ENCODE measurements around the gene ELOVL1.
A peak's percentile ranks its signal among the peaks of the same experiment; 100 is the strongest.

The ELOVL1 gene

DNA sequence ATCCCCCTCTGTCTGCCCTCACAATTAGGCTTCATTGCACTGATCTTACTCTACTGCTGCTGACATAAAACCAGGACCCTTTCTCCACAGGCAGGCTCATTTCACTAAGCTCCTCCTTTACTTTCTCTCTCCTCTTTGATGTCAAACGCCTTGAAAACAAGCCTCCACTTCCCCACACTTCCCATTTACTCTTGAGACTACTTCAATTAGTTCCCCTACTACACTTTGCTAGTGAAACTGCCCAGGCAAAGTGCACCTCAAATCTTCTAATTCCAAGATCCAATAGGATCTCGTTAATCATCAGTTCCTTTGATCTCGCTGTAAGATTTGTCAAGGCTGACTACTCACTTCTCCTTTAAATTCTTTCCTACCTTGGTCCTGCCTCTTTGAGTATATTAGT lies 14.9 kb downstream of the ELOVL1 start:
- no peak for DNase-seq

DNA sequence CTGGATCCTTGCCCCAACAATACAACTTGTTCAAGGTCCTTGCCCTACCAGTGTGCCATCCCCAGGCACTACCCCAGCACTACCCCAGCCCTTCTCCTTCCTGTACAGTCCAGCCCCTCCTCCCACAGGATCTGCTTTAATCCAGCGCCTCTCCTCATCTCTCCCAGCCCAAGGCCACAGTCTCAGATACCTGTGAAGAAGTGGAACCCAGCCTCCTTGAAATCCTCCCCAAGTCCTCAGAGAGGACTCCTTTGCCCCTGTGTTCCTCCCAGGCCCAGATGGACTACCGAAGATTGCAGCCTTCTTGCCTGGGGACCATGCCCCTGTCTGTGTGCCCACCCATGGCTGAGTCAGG lies 15.5 kb downstream of the ELOVL1 start:
- DNase-seq: no peak

DNA sequence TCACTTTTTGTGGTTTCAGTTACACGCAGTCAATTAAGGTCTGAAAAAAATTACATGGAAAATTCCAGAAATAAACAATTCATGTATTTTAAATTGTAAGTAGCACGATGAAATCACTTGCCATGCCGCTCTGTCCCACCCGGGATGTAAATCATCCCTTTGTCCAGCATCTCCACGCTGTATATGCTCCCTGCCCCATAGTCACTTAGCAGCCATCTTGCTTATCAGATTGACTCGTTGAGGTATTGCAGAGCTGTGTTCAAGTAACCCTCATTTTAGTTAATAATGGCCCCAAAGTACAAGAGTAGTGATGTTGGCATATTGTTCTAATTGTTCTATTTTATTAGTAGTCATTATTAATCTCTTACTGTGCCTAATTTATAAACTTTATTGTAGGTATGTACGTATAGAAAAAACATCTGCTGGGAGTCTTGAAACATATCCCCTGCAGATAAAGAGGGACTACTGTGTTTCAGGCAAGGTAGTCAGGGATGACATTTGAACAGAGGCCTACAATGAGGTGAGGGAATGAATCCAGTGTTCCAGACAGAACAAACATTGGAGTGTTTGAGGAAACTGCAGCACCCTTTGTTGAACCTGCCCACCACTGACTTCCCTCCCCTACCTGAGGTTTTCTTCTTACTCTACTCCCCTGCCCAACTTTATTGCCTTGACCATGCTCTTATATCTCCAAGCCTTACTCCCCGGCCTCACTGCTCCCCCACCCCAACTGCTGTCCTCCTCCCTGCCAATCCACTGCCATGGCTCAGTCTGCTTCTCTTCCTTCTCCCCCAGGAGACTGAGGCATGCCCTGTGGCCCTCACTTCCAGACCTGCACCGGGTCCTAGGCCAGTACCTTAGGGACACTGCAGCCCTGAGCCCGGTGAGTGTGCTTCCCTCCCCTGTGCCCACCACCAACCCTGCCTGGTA lies 16.1 kb downstream of the ELOVL1 start:
- no peak for DNase-seq

DNA sequence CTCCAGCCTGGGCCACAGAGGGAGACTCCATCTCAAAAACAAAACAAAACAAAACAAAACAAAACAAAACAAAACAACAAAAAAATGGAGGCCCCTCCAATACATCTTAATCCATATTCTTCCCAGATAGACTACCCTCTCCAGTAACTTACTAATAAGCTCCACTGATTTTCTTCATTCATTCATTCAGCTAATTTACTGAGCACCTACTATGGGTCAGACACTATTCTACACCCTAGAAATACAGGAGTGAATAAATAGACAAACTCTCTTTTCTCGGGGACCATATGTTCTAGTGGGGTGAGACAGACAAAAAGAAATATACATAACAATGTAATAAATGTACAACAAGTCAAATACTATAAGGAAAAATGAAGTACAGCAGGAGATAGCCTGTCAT lies 16.8 kb downstream of the ELOVL1 start:
- no peak for DNase-seq

DNA sequence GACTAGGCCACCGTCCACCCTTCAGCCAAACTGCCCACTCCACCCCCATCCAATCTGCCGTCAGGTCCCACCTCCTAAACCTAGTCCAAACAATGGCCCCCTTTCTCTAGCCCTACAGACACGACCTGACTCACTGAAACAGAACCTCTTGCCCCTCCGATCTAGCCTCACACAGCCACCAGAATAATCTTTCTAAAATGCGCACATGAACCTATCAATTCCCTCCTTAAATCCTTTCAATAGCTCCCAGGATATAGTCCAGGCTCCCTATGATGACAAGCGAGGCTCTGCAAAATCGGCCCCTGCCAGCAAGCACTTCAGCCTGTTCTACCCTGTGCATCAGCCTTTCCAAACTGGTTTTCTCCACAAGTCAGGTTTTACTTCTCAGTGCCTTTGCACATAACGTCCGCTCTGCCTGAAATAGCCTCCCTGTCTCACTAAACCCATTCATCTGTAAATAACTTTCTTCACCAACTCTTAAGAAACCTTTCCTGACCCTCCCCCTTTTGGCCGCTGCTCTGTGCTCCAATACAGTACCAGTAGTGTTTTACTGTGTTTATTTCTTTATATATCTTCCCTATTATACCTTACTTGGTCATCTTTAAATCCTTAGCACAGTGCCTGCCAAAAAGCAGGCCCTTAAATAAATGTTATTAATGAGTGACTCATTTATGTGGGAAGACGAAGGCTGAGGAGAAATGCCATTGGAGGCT lies 18.1 kb downstream of the ELOVL1 start:
- no peak for DNase-seq

DNA sequence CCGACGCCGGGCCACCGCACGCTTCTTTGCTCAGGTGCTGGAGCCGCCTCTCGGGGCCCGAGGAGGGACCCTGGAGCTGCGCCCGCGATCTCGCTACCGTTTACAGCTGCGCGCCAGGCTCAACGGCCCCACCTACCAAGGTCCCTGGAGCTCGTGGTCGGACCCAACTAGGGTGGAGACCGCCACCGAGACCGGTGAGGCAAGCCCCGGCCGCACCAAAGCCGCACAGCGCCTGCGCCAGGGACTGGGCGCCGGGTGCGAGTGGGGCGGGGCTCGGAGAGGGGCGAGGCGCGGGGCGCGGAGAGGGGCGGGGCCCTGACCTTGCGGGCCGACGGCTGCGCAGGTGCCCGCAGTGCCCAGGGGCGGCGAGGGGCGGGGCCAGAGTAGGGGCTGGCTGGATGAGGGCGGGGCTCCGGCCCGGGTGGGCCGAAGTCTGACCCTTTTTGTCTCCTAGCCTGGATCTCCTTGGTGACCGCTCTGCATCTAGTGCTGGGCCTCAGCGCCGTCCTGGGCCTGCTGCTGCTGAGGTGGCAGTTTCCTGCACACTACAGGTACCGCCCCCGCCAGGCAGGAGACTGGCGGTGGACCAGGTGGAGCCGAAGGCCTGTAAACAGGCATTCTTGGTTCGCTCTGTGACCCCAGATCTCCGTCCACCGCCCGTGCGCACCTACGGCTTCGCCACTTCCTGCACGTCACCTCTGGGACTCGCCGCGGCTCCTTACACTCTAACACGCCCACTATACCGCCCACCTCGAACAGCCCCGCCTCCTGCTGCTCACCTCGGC lies 18.8 kb downstream of the ELOVL1 start:
- peak; percentile 95 for DNase-seq

DNA sequence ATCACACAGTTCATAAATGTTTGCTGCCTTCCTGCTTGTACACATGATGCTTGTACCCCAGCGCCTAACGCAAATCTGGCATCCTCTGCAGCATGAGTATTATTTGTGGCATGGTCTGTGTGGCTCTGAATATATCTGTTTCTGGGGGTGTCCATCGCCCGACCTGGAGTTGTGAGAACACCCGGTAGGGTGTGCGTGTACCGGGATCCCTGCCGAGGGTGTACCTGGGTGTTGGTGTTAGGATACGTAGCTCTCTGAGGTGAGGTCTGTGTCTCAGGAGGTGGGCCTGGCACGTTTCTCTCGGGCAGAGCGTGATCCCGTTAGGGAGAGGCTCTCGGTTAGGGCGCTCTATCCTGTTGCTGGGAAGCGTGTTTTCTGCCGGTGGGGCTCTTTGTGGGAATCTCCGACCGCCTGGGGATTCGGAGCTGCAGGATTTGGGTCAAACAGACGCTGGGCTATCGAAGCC lies 19.4 kb downstream of the ELOVL1 start:
- DNase-seq: peak; percentile 92

DNA sequence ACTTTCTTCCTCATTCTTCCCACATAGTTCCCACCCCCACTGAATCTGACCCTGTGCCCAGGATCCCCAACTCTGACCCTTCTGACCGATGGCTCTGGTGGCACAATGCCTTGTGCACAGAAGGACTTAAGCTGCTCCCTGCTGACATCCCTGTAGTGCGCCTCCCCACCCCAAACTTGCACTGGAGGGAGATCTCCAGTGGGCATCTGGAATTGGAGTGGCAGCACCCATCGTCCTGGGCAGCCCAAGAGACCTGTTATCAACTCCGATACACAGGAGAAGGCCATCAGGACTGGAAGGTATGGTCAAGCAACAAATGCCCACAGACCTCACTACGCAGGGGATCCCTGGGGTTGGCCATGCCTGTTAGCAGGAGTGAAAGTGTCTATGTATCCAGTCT lies 21.2 kb downstream of the ELOVL1 start:
- no peak for DNase-seq

DNA sequence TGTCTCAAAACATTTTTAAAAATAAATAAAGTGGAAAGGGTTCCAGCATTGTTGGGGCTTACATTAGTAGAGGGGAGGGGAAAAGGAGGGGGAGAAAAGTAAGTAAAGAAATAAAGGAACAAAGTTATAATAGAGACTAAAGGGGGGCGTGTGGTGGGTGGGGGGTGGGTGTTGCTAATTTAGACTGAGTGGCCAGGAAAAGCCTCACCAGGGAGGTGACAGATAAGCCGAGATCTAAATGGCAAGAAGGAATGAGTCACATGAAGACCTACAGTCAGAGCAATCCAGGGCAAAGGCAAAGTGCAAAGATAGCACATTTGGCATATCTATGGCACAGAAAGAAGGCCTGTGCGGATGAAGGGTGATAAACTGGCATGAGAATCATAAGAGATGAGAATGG lies 22.7 kb downstream of the ELOVL1 start:
- DNase-seq: no peak

DNA sequence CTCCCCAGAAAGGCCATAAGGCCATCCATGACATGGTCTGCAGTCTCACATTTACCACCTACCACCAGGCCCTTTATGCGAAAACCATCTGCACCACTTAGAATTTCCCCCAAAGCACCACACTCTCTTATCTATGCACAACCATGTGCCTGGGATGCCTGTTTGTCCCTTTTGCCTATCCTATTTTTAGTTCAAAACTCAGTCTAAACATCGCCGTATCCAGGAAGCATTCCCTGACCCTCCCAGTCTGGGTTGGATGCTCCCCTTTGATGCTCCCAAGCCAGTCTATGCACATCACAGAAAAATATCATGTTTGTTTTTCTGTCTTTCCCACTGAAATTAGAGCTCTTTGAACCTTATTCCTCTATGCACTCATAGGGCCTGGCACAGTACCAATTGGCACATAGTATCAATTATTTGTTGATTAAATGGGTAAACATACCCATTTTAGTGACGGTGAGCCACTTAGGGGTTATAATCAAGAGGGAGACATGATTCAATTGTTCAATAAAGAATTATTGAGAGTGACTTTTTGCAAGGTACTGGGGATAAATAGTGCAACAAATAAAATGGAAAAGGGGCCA lies 23.5 kb downstream of the ELOVL1 start:
- no peak for DNase-seq

DNA sequence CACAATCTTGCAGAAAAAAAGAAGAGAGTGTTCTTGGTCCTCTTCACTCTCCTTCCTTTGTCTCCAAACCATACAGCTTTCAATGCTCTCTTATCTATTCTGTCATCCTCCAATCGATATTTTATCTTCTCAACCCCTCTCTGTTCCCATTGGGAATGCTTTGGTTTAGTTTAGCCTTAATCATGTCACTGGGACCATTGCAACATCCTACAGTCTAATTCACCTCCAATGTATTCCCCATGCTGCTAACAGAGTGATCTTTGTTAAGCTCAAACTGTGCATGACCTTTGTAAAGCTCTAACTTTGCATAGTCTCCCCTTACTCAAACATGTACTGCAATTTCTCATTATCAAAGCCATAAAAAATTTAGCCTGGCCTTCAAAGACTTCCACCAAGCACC lies 27.3 kb downstream of the ELOVL1 start:
- peak; percentile 99 for DNase-seq

DNA sequence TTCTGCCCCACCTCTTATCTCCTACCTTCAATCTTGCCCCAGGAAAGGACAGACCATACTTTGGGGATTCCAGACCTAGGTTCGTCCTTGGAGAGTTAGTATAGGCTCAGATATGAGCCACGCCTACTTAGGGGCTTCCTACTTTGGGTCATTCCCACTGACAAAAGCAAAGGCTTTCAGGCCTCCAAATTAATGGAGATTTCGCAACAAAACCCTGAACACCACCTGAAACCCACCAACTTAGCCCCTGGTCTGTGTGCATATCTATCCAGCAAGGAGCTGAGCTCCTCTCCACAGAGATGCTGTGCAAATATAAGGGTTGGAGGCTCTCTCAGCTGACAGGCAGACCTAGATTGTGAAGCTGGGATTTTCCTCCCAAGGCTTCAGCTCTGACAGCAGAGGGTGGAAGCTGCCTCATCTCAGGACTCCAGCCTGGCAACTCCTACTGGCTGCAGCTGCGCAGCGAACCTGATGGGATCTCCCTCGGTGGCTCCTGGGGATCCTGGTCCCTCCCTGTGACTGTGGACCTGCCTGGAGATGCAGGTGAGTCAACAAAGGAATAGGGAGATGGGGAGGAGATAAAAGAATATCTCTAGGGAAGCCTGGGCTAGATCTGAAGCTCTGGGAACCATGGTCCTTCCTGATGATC lies 28.1 kb downstream of the ELOVL1 start:
- peak; percentile 59 for DNase-seq

DNA sequence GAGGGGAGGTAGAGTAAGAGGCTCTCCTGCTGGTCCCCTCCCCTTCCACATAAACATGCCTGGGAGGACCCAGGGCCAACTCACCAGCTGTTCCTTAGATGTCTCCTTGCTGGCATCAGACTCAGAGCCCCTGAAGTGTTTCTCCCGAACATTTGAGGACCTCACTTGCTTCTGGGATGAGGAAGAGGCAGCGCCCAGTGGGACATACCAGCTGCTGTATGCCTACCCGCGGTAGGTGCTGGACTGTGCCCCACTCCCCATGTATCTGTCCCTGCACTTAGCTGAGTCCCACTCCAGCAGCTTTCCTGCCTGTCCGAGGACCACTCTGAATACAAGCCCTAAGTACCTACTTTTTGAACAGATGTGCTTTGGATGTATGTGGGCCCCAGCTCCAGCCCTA lies 29.8 kb downstream of the ELOVL1 start:
- no peak for DNase-seq

DNA sequence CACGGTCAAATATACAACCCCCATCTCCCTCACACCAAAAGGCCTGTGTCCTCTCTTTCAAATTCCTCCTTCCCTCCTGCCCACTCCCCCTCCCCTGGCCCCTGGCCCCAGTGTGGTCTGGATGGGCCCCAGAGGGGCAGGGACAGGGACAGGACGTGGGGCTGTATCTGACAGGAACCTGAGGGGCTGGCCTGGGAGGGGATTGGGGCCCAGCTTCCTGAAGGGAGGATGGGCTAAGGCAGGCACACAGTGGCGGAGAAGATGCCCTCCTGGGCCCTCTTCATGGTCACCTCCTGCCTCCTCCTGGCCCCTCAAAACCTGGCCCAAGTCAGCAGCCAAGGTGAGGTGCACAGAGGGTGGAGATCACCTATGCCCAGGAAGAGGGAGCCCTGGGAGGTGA lies 30.2 kb downstream of the ELOVL1 start, which contains the start of gene MPL:
Gene MPL (plus strand): TSS at position 231 of the 400 bp plus-strand sequence. CDS start 31 bp downstream, at position 262.
- DNase-seq: no peak

DNA sequence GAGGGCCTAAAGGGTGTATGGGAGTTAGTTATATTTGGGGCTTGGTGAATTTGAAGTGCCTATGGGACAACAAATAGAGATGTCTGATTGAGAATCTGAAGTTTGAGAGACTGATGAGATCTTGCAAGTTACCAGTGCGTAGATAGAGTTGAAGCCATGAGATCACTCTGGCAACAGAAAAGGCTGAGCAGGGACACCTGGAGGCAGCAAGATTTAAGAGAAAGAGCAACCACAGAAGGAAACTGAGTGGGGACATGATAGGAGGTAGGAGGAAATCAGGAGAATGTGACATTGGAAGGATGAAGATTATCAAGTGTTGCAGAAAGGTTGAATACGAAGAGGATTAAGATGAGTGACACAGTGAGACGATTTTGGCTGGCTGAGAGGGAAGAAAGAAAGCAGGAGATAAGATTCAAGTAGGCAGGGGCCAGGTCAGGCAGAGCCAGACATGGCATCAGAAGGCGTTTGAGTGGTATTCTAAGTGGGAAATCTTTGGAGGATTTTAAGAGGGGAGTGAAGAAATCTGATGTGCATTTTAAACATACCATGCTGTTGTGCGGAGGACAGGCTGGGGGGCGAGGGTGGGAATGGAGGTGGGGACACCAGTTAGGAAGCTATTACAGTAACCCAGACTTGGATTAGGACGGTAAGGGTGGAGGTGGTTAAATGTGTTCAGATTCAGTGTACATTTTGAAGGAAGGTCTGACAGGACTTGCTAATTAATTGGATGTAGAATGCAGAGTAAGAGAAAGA lies 33.2 kb downstream of the ELOVL1 start:
- DNase-seq: no peak

DNA sequence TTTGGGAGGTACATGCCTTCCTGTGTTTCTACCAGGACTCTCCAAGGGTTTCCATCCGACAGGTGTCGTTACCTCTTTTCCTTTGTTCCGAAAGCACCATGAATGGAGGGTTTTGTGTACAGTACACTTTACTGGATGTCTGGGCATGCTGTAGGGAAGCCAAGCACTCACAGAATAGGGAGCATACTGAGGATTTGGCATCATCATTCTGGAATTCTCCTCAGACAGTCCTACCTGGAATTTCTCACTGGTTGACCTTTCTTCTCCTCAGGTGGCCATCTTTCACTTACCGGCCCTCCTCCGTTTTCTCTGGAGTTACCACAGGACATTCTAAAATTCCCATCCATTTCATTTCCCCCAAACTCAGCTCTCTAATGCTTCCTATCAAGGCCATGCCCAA lies 36.1 kb downstream of the ELOVL1 start:
- DNase-seq: no peak

DNA sequence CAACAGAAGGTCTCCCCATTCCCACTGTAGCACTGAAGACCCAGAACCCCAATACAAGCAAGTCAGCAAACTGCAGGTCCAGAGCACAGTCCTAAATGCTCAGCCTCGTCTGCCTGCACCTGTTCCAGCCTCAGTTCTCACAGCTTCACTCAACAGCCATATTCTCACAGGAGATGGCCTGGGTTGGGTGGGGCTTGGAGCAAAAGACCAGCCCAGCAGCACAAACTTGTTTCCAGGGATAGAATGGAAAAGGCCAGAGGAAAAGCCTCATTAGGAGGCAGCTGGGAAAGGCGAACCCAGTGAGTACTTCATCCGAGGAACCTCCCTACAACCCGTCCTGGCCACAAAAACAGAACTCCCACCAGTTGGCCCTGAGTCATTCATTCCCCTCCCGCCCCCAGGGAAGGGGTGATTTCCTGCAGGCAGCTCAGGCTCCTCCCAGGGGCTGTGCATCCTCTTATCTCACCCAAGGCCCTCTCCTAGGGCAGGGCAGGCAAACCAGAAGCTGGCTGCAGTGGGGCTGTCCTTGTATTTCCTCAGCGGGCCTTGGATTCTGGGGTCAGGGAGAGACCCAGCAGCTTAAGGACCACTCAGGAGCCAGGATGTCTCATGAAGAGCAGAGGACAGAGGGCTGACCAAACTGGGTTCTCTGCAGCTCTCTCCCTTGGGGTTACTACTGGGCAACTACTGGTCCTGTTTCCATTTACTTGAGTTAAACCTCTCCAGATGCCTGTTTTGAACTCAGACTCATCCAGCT lies 37.6 kb downstream of the ELOVL1 start:
- DNase-seq: no peak

DNA sequence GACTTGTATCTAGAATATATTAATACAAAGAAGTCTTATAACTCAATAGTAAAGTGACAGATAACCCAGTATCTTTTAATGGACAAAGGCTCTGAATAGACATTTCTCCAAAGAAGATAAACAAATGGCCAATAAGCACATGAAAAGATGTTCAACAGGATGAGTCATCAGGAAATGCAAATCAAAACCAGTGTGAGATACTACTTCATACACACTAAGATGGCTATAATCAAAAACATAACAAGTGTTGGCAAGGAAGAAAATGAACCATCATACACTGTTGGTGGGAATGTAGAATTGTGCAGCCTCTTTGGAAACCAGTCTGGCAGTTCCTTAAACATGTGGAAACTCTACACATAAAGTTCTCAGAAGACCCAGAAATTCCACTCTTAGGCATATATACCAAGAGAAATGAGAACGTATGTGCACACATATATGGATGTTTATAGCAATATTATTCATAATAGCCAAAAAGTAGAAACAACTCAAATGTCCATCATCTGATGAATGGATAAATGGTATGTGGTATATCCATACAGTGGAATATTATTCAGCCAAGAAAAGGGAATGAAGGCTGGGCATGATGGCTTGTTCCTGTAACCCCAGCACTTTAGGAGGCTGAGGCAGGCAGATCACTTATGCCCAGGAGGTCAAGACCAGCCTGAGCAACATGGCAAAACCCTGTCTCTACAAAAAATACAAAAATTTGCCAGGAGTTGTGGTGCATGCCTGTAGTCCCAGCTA lies 40.1 kb downstream of the ELOVL1 start:
- no peak for DNase-seq

DNA sequence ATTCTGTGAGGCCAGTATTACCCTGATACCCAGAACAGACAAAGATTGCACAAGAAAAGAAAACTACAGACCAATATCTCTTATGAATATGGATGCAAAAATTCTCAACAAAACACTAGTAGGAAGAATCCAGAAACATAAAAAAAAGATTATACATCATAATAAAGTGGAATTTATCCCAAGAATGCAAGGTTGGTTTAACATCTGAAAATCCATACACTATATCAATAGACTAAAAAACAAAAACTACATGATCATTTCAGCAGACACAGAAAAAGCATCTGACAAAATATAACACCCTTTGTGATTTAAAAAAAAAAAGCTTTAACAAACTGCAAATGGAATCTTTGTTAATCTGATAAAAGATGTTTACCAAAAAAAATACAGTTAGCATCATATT lies 42.4 kb downstream of the ELOVL1 start:
- DNase-seq: no peak

DNA sequence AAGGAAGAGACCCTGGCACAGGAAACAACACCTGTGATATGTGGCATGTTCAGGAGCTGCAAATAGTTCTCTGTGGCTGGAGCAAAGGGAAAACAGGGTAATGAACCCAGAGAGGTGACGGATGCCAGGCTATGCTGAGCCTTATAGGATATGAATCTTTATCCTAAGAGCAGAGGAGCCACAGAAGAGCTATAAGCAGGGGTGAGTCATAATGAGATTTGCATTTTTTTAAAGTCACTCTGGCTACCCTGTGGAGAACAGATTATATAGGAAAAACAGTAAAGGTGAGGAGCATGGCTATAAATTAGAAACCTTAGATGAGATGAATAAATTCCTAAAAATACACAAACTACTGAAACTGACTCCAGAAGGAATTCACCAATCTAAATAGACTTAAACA lies 43.0 kb downstream of the ELOVL1 start:
- no peak for DNase-seq
